Lower leg skin (tissue), 4 donors: ENCODE results near the gene CALHM3. TPM values are rescaled to one million over a fixed set of nuclear protein-coding genes. Genes with fewer than 3 reads are reported as not detected.
A peak's percentile ranks its signal among the peaks of the same experiment; 100 is the strongest.

Experiments
- DNase-seq, 2 donors: peaks; one replicate each; pipeline ENCODE4 v3.0.0-alpha.2; 2019; ENCODE audit warnings: low spot score in 2 of 2
- H3K4me3 ChIP-seq: fragments of 200-600 bp; sonication (generic); 2 replicates; pipeline ENCODE4 v1.5.1; 2017; ENCODE audit warnings: mild to moderate bottlenecking, low read depth; ENCODE audit not compliant: poor library complexity, severe bottlenecking
- POLR2A ChIP-seq, 2 donors: fragments of 450-650 bp; IDR thresholded peaks; one replicate each; pipeline ENCODE4 v1.6.1; 2016 to 2017; ENCODE audit warnings: antibody characterized with exemption in 2 of 2, mild to moderate bottlenecking in 1 of 2, moderate library complexity in 1 of 2
- WGBS, 2 donors: methylation state at CpG; one replicate each; pipeline ENCODE4 v1.1.5; 2018; 5-methylcytosine and 5-hydroxymethylcytosine counted together
- intact Hi-C: fragments of 100-400 bp; cut with DNase I; formaldehyde crosslinking; loops from one replicate; pipeline ENCODE4 v1.15.0; 2023; ENCODE audit warnings: low total_unique reads
- total RNA-seq, 4 donors: library from RNA; depleted of rRNA; stranded (reverse); fragments of >200 nt; gene quantifications; one replicate each; pipeline ENCODE4 v1.1.0, GENCODE V29; 2016
- TF ChIP-seq, protein P1 (sequence below), 3 donors: fragments of 450-650 bp; IDR thresholded peaks; one replicate each; pipeline ENCODE4 v1.5.1; 2016; ENCODE audit warnings: antibody characterized with exemption in 3 of 3, mild to moderate bottlenecking in 3 of 3, moderate library complexity in 2 of 3

CALHM3 gene
- total RNA-seq, 4 donors from 2014 or later, result not detected

GRCh38 chr10:103517234-103518085 is 38.4 kb upstream of the CALHM3 start:
- H3K4me3 ChIP-seq, result no peak overlapping the region
- 94 to 95% methylated on average over 5 of the region's 5 CpGs for WGBS, 2 donors
- intact Hi-C loops, result no loop called here

GRCh38 chr10:103514244-103514643 is 35.2 kb upstream of the CALHM3 start:
- TF ChIP-seq POLR2A (IDR thresholded peaks at IDR 0.05), result no peak
- TF ChIP-seq, protein P1, sequence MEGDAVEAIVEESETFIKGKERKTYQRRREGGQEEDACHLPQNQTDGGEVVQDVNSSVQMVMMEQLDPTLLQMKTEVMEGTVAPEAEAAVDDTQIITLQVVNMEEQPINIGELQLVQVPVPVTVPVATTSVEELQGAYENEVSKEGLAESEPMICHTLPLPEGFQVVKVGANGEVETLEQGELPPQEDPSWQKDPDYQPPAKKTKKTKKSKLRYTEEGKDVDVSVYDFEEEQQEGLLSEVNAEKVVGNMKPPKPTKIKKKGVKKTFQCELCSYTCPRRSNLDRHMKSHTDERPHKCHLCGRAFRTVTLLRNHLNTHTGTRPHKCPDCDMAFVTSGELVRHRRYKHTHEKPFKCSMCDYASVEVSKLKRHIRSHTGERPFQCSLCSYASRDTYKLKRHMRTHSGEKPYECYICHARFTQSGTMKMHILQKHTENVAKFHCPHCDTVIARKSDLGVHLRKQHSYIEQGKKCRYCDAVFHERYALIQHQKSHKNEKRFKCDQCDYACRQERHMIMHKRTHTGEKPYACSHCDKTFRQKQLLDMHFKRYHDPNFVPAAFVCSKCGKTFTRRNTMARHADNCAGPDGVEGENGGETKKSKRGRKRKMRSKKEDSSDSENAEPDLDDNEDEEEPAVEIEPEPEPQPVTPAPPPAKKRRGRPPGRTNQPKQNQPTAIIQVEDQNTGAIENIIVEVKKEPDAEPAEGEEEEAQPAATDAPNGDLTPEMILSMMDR (IDR thresholded peaks at IDR 0.05), result no peak
- intact Hi-C loops, result no loop called here
- 92 to 97% methylated on average over 5 of the region's 5 CpGs for WGBS, 2 donors
- DNase-seq, result peak in 1 of 2 donors; percentile 70
- H3K4me3 ChIP-seq, result no peak overlapping the region

More at GRCh38 chr10:103517234-103518085, 38.4 kb upstream of the CALHM3 start:
- DNase-seq, result peak in 1 of 2 donors; percentile 61
- no peak for TF ChIP-seq POLR2A (IDR thresholded peaks at IDR 0.05)
- TF ChIP-seq, protein P1 (IDR thresholded peaks at IDR 0.05), result no peak

DNA sequence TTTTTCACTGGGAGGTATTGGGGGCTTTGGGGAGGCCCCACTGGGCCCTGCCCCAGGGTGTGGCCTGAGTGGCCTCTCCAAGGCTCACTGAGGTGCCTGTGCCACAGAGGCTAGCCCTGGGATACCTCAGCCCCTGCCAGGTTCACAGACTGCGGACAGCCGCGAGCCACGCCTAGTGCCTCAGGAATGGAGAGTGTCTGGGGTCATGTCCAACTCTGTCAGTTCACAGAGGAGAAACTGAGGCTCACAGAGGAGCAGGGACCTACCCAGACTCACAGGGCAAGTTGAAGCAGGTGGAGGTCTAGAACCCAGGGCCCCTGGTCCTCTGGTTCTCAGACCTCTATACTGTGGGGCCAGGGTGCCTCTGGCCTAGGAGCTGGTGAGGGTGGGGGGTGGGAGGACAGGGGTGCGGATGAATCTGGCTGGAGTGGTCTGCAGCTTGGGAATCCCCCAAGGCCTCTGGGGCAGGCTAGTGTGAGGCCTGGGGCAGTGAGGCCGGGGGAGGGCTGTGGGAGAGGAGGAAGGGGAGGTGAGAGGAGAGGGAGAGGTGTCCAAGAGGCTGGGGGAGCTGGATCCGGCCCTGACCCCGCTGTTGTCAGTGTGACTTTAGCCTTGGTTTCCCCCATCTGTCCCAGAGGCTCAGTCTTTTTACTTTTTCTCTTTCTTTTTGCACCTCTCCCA is 34.5 kb upstream of the CALHM3 start:
- intact Hi-C loops, result no loop called here
- DNase-seq, result peak in 1 of 2 donors; percentile 58
- 92 to 94% methylated on average over 7 to 8 of the region's 8 CpGs for WGBS, 2 donors
- no peak for TF ChIP-seq POLR2A (IDR thresholded peaks at IDR 0.05)
- TF ChIP-seq, protein P1 (IDR thresholded peaks at IDR 0.05), result no peak
- H3K4me3 ChIP-seq, result no peak overlapping the region

- intact Hi-C loops, result no loop called here
- no peak overlapping the region for H3K4me3 ChIP-seq
- WGBS, 2 donors, result 84 to 86% methylated on average over 13 of the region's 13 CpGs
- DNase-seq, result peak in 1 of 2 donors; percentile 76
- TF ChIP-seq, protein P1 (IDR thresholded peaks at IDR 0.05), result no peak
- TF ChIP-seq POLR2A (IDR thresholded peaks at IDR 0.05), result no peak
Measured at GRCh38 chr10:103512591-103513379, 33.7 kb upstream of the CALHM3 start.

GRCh38 chr10:103512166-103512565 is 33.1 kb upstream of the CALHM3 start:
- intact Hi-C loops, result no loop called here
- no peak overlapping the region for H3K4me3 ChIP-seq
- TF ChIP-seq, protein P1 (IDR thresholded peaks at IDR 0.05), result no peak
- TF ChIP-seq POLR2A (IDR thresholded peaks at IDR 0.05), result no peak
- DNase-seq, result no peak
